HG02943 (cell line): ENCODE results near the gene LRRK1.
A peak's percentile ranks its signal among the peaks of the same experiment; 100 is the strongest.

ENCODE experiments used
- ATAC-seq: cut with Tn5 transposase; IDR thresholded peaks from one replicate; pipeline ENCODE4 v1.9.1; 2021; ENCODE audit warnings: mild to moderate bottlenecking, low read depth, moderate library complexity; ENCODE audit not compliant: unreplicated experiment

Gene LRRK1

GRCh38 chr15:101000271-101000681, 81.1 kb downstream of the LRRK1 start:
- ATAC-seq: no peak

GRCh38 chr15:101001056-101001455, 81.9 kb downstream of the LRRK1 start:
- no peak for ATAC-seq

GRCh38 chr15:101001796-101002195, 82.6 kb downstream of the LRRK1 start:
- no peak for ATAC-seq

- no peak for ATAC-seq
Observed at GRCh38 chr15:101003081-101003480, 83.9 kb downstream of the LRRK1 start.

GRCh38 chr15:101003706-101004105, 84.5 kb downstream of the LRRK1 start:
- ATAC-seq: no peak

GRCh38 chr15:101004500-101004899, 85.3 kb downstream of the LRRK1 start:
- no peak for ATAC-seq

- no peak for ATAC-seq
Observed at GRCh38 chr15:101004986-101005747, 86.0 kb downstream of the LRRK1 start.

- no peak for ATAC-seq
Observed at GRCh38 chr15:101006931-101007691, 88.0 kb downstream of the LRRK1 start.

GRCh38 chr15:101008158-101009139, 89.3 kb downstream of the LRRK1 start:
- ATAC-seq: peak; percentile 84

GRCh38 chr15:101009176-101009575, 90.0 kb downstream of the LRRK1 start:
- ATAC-seq: no peak

- no peak for ATAC-seq
Observed at GRCh38 chr15:101010781-101011180, 91.6 kb downstream of the LRRK1 start.

GRCh38 chr15:101012326-101013200, 93.4 kb downstream of the LRRK1 start:
- no peak for ATAC-seq

GRCh38 chr15:101013201-101013550, 94.0 kb downstream of the LRRK1 start:
- ATAC-seq: no peak

GRCh38 chr15:101013769-101014675, 94.9 kb downstream of the LRRK1 start:
- no peak for ATAC-seq

GRCh38 chr15:101014921-101015841, 96.0 kb downstream of the LRRK1 start:
- no peak for ATAC-seq

- ATAC-seq: no peak
Observed at GRCh38 chr15:101016581-101016980, 97.4 kb downstream of the LRRK1 start.

- no peak for ATAC-seq
Observed at GRCh38 chr15:101017093-101017754, 98.1 kb downstream of the LRRK1 start.
